ENCODE results near the gene HMOX1. TPM values are rescaled to one million over a fixed set of nuclear protein-coding genes. Genes with fewer than 3 reads are reported as not detected.

The HMOX1 gene
- total RNA-seq, 1 experiment from 2014 or later, result 63.1 TPM

Other genes starting within 250 kb of the HMOX1 start
- 22.5 and 30.2 TPM in 2 replicates for gene HMGXB4, start 123.6 kb upstream of the HMOX1 start, total RNA-seq (2014; rRNA removed; shearing (Covaris generic))
- gene TOM1, start 81.2 kb upstream of the HMOX1 start, total RNA-seq (2014; rRNA removed; shearing (Covaris generic)), result 43.7 and 47.5 TPM in 2 replicates
- 131 and 200 TPM in 2 replicates for gene MCM5, start 19.0 kb downstream of the HMOX1 start, total RNA-seq (2014; rRNA removed; shearing (Covaris generic))
- not detected in 2 replicates for gene RASD2, start 159.7 kb downstream of the HMOX1 start, total RNA-seq (2014; rRNA removed; shearing (Covaris generic))
- not detected in 2 replicates for gene MB, start 236.2 kb downstream of the HMOX1 start, total RNA-seq (2014; rRNA removed; shearing (Covaris generic))